ENCODE measurements around the gene TAF15.

The TAF15 gene

DNA sequence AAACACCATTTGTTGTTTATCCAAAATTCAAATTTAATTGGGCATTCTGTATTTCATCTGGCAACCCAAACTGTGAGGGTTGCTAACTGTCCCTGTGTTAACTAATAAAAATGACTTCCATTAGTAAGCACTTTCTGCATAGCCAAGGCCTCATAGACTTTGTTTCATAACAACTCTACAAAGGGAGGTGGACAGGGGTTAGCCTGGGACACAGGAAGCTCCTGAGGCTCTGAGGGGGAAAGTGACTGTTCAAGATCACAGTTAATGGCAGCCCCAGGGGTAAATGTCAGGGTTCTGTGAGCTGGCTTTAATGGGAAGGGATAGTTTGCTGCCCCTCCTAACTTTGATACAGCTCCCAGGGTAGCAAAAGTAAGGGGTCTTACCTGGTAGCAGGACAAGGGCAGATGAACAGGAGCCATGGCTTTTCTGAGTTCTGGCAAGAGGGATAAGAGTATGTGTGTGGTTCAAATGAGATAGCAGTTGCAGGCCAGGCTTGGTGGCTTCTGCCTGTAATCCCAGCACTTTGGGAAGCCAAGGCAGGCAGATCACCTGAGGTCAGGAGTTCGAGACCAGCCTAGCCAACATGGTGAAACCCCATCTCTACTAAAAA is 57.2 kb downstream of the TAF15 start:
- DNase-seq (ENCODE audit: low read depth, low spot score) = no peak
- no peak overlapping the region for H3K27ac ChIP-seq

DNA sequence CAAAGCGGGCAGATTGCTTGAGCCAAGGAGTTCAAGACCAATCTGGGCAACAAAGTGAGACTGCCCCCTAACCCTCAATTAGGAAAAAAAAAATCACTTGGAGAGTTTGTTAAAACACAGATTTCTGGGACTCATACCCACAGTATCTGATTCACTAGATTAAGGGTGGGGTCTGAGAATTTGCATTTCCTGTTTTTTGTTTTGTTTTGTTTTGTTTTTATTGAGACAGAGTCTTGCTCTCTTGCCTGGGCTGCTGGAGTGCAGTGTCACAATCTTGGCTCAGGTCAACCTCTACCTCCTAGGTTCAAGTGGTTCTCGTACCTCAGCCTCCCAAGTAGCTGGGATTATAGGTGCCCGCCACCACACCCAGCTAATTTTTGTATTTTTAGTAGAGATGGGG is 58.3 kb downstream of the TAF15 start:
- DNase-seq (ENCODE audit: low read depth, low spot score) = no peak
- no peak overlapping the region for H3K27ac ChIP-seq

DNA sequence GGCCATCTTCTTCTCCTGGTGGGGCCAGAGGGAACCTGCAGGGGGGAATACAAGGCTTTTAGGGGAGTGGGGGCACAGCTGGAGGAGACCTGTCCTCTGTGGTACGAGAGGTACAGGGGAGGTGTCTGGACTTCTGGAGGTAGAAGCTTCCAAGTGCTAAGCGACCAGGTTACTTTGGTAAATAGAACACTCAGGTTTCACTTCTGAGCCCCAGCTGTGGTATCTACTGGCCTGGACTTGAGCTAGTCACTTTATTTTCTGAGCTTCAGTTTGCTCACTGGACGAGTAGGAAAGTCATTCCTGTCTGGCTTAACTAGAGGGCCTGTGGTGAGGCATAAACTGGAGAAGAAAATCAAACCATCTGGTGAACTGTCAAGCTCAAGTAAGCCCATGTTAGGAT is 59.5 kb downstream of the TAF15 start, which contains the start of gene HEATR9:
HEATR9 (minus strand) TSS at position 155 of the 400 bp plus-strand sequence; CDS start at position 6, 149 bp downstream.
- no peak within 1 kb of the TSS for H3K27ac ChIP-seq
- no peak for DNase-seq (ENCODE audit: low read depth, low spot score)

DNA sequence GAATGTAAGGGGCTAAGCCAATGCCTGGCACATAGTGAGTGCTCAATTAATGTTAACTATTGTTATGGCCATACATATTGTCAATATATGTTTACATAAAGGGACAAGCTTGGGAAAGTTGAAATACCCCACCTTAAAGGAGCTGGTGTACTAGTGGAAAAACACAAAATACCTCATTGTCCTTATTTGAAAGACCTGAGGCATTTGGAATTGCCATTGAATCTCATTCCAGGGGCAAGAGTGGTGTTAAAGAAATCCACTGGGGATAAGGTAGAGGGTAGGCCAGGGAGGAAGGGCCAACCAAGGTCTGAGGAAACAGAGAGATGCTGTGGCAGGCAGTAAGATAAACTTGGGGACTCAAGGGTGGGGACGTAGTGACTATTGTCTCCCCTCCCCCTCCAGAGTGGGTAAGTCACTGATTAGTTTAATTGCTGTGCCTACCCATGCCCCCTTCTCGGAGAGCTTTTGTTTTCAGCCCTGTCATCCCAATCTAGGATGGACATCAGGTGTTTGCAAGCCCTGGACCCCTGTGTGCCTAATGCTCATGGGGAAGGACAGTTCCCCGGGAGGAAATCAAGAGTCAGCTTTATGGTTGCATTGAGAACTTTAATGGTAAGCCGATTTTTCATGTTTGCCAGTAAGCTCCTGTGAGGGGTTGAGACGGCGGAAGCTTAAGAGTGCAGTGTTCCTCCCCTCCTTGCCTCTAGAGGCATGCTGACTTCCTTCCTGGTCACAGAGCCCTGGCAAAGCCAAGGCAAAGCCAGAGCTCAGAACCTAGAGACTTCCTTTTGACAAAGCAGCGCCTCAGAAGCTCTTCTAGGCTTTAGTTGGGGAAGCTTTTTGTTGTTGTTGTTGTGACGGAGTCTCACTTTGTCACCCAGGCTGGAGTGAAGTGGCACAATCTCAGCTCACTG is 61.9 kb downstream of the TAF15 start:
- no peak overlapping the region for H3K27ac ChIP-seq
- no peak for DNase-seq (ENCODE audit: low read depth, low spot score)

DNA sequence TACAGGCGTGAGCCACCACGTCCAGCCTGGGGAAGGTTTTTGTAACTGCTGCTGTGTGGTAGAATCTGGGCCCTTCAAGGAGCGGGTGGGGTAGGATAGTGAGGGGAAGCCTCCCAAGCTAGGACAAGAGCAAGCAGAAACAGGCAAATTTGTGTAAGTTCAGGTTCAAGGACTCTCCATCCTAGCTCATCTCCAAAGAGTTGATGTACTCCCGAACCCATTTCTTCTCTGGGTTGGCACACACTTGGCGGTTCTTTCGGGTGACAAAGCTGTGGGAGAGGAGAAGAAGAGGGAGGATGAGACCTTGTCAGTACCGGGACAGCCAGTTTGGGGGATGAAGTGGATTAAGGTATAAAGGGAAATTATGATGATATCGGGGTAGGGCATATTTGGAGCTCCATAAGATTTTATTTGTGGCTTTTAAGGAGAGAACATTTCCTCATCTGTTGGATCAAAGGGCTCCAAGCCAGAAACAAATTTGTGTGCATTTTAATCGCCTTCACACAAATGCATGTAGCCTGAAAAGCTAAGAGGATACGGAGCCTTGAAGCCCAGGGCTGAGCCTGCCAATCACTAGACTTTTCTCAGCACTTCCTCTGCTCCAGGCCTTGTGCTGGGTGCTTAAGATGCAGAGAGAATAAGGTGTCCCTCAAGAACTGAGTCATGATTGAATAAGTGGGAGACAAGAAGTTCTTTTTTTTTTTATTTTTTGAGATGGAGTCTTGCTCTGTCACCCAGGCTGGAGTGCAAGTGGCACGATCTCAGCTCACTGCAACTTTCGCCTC is 63.1 kb downstream of the TAF15 start:
- no peak overlapping the region for H3K27ac ChIP-seq
- DNase-seq (ENCODE audit: low read depth, low spot score) = no peak

DNA sequence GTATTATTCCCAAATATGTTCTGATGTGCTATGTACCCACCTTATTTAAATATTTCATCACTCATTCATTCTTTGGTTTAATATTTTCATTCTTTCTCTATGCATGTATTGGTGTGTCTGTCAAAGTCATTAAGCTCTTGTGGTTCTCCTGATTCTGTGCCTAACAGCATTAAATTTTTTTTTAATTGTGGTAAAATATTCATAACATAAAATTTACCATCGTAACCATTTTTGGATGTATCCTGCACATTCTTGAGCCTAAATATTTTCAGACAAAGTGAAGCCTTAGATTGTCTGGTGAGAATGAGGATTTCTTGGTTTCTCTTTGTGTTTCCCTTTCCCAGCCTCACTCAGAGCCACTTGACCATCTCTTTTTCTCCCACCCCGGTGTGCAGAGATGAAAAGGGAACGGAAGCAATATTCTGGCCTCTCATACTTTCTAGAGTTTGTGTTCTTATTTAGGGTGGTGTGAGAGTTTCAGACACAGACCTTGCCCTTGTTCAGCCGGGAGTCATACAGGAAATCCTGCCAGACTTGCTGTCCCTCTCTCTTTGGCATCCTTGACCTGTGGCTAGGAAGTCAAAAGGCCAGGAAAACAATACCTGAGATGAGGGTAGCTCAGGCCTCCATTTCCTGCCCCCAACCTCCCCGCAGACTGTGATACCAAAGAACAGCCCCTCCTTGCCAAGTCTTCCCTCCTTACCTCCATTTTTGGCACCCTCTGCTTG is 66.0 kb downstream of the TAF15 start:
- H3K27ac ChIP-seq = no peak overlapping the region
- DNase-seq (ENCODE audit: low read depth, low spot score) = no peak

DNA sequence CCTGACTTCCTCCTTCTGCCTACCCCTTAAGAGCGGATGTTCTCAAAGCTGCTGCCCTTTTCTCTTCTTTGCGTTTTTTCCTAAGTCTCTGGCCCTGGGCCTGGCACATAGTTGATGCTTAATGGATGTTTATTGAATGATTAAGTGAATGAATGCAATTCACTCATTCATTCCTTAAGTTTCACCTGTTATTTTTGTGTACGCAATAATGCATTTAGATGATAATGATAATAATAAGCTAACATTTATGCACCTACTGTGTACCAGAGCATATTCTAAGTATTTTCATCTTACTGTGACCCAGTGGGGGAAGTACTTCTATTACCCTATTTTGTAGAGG is 66.5 kb downstream of the TAF15 start:
- no peak overlapping the region for H3K27ac ChIP-seq

DNA sequence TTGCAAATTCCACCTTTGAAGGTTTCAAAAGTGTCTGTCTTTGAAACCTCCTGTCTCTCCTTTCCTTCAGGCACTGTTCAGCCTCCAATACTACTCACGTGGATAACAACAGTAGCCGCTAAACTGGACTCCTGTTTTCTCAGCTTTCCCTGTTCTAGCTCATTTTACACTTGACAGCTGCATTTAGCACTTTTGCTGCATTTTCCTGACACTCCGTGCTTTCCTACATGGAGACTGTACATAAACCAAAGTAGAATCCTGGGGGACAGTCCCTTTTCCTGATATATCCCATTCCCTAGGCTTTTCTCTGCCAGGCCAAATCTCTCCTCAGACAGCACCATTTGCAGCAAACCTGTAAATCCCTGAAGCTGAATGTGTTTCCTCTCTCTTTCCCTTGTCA is 67.2 kb downstream of the TAF15 start:
- no peak overlapping the region for H3K27ac ChIP-seq
- no peak for DNase-seq (ENCODE audit: low read depth, low spot score)

More for the DNA sequence above, 66.5 kb downstream of the TAF15 start:
- DNase-seq (ENCODE audit: low read depth, low spot score) = no peak

DNA sequence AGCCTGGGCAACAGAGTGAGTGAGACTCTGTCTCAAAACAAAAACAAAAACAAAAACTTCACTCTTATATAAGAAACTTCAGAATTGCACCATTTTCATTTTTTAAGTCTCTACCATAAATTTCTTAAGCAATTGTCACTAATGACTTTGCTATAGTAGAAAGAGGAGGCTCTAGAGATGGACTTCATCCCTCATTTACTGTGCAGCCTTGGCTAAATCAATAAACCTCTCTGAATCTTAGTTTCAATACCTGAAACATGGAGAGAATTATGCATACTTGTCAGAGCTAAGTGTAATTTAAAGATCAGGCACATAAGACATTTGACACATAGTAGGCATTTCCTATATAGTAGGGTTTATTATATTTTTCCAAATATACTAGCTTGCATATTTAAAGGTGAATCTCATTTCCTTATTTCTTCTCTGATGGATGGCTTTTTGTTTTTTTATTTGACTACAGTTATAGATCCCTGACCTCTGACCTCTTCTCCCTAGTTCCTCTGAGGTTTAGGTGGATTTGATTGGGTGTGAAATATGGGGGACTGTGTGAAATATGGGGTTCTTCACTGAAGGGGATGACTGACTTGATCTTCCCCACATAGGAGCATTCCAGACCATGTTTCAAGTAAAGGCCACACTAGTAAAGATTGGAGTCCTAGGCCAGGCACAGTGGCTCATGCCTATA is 68.2 kb downstream of the TAF15 start:
- DNase-seq (ENCODE audit: low read depth, low spot score) = no peak
- H3K27ac ChIP-seq = no peak overlapping the region

DNA sequence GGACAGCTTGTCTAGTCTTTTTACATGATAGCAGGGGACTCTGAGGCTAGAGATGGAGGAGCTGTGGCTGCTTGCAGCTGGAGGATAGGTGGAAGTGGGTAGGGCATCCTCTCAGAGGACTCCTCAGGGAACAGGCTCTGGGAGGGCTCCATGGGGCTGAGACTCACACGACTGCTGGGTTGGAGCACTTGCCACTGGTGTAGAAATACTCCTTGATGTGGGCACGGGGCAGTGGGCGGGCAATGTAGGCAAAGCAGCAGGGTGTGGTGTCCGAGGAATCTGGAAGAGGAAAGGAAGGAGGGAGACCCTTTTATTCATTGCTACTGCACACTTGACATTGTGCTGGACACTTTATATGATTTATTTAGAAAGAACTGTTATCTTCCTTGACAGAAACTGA is 69.1 kb downstream of the TAF15 start:
- DNase-seq (ENCODE audit: low read depth, low spot score) = no peak
- H3K27ac ChIP-seq = no peak overlapping the region

DNA sequence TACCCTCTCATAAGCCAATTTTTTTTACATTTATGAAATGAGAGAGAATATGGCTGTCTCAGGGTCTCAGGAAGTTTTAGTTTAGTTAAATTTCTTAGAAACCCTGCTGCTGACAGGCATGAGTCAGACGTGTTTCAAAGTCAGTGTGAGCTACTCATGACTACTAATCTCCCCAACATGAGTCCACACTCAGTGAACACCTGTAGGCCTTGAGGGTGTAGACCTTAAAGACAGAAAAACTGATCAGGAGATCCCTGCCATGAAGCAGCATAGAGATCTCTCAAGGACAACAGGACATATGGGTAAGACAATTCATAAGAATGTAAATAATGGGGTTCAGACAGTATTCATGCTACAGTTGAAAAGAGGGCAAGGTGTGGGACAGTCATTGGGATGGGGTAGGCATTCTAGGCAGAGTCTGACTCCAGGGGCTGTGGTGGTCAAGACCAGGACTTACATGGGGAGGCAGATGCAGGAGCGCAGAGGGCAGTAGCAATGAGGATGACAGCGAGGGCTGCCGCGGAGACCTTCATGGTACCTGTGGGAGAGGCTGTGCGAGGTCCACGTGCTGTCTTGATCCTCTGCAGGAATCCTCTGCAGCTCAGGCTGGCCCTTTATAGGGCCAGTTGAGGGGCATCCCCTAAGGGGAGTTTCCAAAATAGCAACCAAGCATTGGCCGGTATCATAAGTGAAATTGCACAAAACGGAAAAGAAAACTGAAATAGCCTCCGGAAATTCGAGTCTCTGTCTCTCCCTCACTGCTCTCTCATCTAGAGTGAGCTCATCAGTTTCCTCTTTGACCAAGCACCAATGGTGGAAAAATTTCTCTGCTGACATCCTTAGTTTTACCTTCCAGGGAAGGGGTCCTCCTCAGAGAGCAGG is 70.7 kb downstream of the TAF15 start, which contains the start of gene CCL5:
CCL5 (minus strand) TSS at position 588 of the 882 bp plus-strand sequence.
- no peak within 1 kb of the TSS for H3K27ac ChIP-seq
- DNase-seq (ENCODE audit: low read depth, low spot score) = peak; percentile 31

DNA sequence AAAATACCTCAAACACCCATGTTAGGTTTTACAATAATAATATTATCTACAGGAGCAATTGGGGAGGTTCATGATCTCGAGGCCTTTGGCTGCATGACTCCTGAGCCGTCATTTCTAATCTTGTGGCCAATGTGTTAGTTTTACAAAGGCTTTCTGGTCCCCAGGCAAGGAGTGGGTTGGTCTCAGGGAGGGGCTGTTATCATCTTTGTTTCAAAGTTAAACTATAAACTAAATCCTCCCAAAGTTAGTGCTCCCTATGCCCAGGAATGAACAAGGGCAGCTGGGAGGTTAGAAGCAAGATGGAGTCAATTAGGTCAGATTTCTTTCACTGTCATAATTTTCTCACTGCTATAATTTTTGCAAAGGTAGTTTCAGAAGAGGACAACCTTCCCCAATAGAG is 80.0 kb downstream of the TAF15 start:
- no peak for DNase-seq (ENCODE audit: low read depth, low spot score)
- H3K27ac ChIP-seq = no peak overlapping the region

DNA sequence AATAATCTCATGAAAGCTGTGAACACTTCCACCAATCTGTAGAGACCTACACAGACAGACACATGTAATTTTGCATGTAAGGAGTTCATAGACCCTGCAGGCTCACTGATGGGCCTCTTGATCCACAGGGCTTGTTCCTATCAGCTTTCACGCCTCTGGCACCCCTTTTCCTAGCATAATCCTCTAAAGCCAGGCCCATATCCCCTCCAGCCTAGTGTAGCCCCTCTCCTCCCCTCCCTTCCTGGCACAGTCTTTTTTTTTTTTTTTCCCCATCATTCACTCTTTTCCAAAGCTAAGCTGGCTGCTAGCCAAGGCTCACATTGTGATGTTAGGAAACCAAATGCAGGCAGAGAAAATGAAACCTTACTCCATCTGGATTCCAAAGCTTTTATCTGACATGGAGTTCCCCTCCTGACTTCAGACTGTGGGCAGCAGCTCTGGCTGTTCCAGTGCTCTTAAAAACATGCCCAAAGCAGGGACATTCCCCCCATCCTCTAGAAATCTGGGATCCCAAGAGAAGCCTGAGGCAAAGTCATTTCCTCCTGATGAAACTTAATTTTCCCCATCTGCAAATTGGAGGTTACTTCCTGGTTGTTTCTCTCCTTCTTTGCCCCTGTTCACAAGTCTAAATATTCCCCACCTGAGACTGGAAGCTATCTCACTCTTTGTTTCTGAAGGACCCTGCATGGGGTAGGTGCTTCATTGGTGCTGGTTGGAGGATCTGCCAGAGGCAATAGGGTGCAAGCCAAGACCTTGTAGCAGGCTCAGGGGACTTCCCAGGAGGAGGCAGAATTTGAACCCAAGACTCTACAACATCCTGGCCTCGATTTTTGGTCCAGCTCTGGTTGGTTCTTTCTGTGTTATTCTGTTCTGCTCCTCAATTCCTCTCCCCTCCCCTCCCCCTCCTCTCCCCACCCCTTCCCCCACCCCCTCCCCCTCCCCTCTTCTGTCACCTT is 80.8 kb downstream of the TAF15 start:
- no peak for DNase-seq (ENCODE audit: low read depth, low spot score)
- H3K27ac ChIP-seq = no peak overlapping the region

DNA sequence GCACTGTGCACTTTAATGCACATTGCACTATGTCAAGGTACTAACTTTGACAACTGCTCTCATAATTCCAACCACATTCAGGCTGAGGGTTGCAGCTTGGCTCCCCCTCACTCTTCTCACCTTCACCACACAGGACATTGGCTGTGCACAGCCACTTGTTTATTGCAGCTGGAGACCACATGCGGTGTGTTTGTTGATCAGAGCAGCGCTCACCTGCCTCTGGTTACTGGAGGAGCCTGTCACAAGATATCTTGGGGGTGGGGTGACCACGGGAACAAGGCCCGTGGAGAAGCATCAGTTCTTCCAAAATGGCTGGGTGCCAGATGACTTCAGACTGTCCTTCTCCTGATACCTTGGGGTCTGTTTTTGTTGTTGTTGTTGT is 81.5 kb downstream of the TAF15 start:
- DNase-seq (ENCODE audit: low read depth, low spot score) = no peak
- H3K27ac ChIP-seq = no peak overlapping the region

DNA sequence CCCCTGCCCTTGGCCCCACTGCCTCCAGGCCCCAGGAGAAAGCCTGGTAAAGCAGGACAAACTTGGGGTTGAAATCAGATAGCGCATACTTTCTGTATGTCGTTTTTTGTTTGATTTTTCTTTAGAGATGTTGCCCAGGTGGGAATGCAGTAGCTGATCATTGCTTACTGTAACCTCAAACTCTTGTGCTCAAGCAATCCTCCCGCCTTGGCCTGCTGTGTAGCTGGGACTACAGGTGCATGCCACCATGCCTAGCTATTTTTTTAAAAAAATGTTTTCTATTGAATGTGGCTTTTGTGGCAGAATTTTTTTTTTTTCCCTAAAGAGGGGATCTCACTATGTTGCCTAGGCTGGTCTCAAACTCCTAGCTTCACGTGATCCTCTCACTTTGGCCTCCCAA is 82.0 kb downstream of the TAF15 start:
- no peak for DNase-seq (ENCODE audit: low read depth, low spot score)
- H3K27ac ChIP-seq = no peak overlapping the region

DNA sequence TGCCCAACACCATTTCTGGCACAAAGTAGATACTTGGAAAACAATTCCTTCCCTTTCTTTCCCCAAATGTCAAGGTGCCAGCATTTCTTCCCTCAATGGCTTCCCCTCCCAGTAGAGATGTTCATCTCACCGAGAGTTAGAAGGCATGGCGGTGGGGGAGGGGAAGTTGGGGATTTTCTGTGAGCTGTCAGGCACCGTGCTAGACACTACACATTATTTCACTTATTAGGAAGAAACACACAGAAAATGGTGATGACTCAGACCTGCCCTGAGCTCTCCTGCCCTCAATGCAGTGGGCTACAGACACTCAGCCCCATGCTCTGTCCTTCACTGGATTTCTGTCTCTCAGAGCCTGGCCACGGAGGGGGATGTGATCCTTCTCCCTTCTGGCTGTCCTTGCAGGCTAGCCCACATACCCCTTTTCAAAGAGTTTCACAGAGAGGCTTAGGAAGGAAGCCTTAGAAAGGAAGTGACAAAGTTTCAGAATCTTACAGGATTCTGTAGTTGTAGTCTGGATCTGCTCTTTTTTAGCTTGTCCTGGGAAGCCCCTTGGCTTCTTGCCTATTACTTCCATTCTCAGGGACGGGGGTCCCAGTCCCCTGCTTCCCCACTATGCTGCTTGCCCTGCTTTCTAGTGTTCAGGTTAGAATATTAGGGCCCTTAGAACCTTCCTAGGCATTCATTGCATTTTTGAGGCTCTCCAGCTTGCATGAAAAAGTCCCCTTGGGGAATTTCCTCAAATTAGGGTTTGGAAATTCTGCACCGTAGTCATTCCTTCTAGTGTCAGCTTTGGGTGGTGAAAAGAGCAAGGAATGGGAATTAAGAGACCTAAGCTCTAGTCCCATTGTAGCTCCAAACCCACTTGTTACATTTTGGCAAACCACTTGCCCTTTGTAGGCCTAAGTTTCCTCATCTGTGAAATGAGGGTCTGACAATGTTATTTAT is 83.1 kb downstream of the TAF15 start:
- DNase-seq (ENCODE audit: low read depth, low spot score) = no peak

DNA sequence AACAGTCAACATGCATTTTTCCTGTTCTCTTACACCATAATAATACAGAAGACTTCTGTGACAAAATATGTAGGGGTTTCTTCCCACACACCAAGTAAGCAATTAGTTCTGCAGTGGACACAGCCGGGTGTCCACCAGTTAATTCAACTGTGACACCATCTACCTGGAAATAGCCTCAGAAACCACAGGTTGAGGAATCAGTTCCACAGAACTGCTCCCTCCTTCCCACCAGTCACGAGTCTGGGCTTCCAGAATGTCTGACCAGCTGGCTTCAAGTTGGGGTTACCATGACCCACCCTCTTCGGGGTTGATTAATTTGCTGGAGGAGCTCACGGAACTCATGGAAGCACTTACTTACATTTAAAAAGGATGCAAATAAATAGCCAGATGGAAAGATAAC is 84.5 kb downstream of the TAF15 start:
- no peak for DNase-seq (ENCODE audit: low read depth, low spot score)
- no peak overlapping the region for H3K27ac ChIP-seq

More for the DNA sequence above, 83.1 kb downstream of the TAF15 start:
- no peak overlapping the region for H3K27ac ChIP-seq
